Ishikawa (cell line): ENCODE results near the gene SLC34A1.

Source experiments
- CEBPB ChIP-seq: IDR thresholded peaks from 2 replicates; pipeline ENCODE4 v1.6.1; 2012
- CREB1 ChIP-seq: IDR thresholded peaks from 2 replicates; pipeline ENCODE4 v1.6.1; 2012; ENCODE audit warnings: low read depth
- EGR1 ChIP-seq: IDR thresholded peaks from 2 replicates; pipeline ENCODE4 v1.6.1; 2012
- EP300 ChIP-seq: IDR thresholded peaks from 2 replicates; pipeline ENCODE4 v1.6.1; 2012; ENCODE audit warnings: borderline replicate concordance
- FOXM1 ChIP-seq: IDR thresholded peaks from 2 replicates; pipeline ENCODE4 v1.6.1; 2012; ENCODE audit warnings: low read depth, borderline replicate concordance
- NFIC ChIP-seq: IDR thresholded peaks from 2 replicates; pipeline ENCODE4 v1.6.1; 2012
- RAD21 ChIP-seq: IDR thresholded peaks from 2 replicates; pipeline ENCODE4 v1.6.1; 2012; ENCODE audit warnings: low read depth
- REST ChIP-seq: IDR thresholded peaks from 2 replicates; pipeline ENCODE4 v1.6.1; 2012; ENCODE audit warnings: low read depth, mild to moderate bottlenecking
- TAF1 ChIP-seq: IDR thresholded peaks from 2 replicates; pipeline ENCODE4 v1.6.1; 2012; ENCODE audit warnings: low read depth, mild to moderate bottlenecking
- TCF12 ChIP-seq: IDR thresholded peaks from 2 replicates; pipeline ENCODE4 v1.6.1; 2012; ENCODE audit warnings: low read depth
- TEAD4 ChIP-seq: IDR thresholded peaks from 2 replicates; pipeline ENCODE4 v1.6.1; 2012
- USF1 ChIP-seq: IDR thresholded peaks from 2 replicates; pipeline ENCODE4 v1.6.1; 2012
- YY1 ChIP-seq: IDR thresholded peaks from 2 replicates; pipeline ENCODE4 v1.6.1; 2012; ENCODE audit warnings: low read depth
- ZBTB7A ChIP-seq: IDR thresholded peaks from 2 replicates; pipeline ENCODE4 v1.6.1; 2012; ENCODE audit warnings: low read depth
- TF ChIP-seq, protein P1 (sequence below): IDR thresholded peaks from 2 replicates; pipeline ENCODE4 v1.6.1; 2012

Gene SLC34A1

GRCh38 chr5:177403102-177403791, 19.0 kb downstream of the SLC34A1 start:
- TF ChIP-seq, protein P1, sequence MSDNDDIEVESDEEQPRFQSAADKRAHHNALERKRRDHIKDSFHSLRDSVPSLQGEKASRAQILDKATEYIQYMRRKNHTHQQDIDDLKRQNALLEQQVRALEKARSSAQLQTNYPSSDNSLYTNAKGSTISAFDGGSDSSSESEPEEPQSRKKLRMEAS, result peak; percentile 78
- TF ChIP-seq REST, result no peak
- TF ChIP-seq EP300, result no peak
- no peak for TF ChIP-seq RAD21
- no peak for TF ChIP-seq TEAD4
- peak; percentile 66; the same call in 1 of the 2 replicates for TF ChIP-seq ZBTB7A

DNA sequence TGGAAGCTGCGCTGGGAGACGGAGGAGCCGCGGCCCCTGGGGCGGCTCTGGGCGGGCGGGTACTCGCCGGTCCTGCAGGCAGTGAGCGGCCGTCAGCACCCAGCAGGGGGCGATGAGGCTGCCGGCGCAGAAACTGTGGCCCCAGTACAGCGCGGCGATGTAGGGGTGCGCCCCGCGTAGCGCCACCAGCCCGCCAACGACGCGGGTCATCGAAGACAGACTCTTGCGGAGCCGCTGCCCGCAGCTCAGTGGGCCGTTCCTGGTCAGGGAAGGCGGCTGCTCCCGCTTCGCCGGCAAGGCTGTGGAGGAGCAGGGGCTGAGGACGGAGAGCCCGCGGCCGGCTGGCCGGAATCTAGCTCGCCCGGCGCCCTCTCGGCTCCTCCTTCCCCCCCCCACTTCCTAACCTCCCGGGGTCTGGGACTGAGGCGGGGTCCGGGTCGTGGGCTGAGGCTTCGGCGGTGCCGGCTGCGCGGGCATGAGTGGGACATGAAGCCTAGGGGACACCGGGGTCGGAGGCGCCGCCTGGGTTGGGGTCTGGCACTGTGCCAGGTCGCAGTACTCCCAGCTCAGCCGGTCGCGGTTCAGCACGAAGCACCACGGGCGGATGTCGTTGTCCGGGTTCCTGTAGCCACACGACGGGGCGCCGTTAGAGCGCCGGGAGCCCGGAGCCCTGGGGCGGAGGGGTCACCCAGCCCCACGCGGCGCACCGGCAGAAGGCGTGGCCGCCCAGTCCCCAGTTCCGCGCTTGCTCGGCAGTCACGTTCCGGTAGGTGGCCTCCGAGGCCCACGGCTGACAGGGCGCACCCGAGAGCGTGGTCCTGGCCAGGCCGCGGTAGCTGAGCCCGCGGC, 19.8 kb downstream of the SLC34A1 start:
- TF ChIP-seq EP300 (peak; percentile 48; the same call in 1 of the 2 replicates), TCF12 (peak; percentile 45; the same call in 1 of the 2 replicates), USF1 (peak; percentile 1; the same call in 1 of the 2 replicates), YY1 (peak; percentile 64; the same call in 1 of the 2 replicates), NFIC (peak; percentile 95), FOXM1 (no peak), TEAD4 (no peak; the same call in 1 of the 2 replicates), TAF1 (peak; percentile 55; the same call in 1 of the 2 replicates), ZBTB7A (peak; percentile 15), RAD21 (peak; percentile 78)
- TF ChIP-seq, protein P1, result peak; percentile 80

DNA sequence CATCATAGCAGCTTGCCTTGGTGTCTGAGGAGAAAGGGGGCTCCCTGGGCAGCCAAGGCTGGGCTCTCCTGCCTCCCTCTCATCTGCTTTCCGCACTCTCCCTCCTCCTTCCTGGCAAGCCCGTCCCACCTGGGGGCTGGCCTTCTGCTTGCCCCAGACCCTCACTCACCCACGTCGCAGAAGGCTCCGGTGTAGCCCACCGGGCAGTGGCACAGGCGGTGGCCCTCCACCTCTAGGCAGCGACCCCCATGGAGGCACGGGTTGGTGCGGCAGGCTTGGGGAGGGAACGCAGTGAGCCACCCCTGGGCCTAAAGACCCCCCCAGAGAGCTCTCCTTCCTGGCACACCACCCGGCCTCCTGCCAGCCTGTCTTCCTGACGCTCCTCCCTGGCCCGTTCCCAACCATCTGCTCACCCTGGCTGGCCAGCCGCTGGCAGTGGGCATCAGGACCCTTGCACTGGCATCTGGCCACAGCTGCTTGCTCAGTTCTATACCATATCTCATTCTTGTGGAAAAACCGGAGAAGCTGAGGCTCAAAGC, 20.5 kb downstream of the SLC34A1 start:
- no peak for TF ChIP-seq TAF1
- TF ChIP-seq, protein P1, result no peak

DNA sequence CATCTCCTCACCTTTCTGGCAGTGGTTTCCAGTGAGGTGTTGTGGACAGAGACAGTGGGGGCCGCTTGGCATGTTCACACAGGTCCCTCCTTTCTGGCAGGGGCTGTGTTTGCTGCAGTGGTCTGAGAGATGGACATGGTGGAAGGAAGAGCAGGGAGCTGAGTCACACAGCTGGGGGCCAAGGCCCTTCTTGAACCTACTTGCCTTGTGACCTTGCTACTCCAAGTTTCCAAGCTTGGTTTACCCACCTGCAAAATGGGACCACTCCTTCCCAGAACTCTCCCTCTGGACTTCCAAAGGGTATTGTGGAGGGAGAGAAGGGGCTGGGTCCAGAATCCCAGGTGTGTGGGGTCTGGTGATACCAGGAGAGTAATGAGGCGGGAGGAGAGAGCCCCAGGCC, 21.1 kb downstream of the SLC34A1 start:
- TF ChIP-seq CREB1, result no peak
- TF ChIP-seq ZBTB7A, result no peak
- TF ChIP-seq TCF12, result no peak
- TF ChIP-seq, protein P1, result no peak
- no peak for TF ChIP-seq FOXM1
- TF ChIP-seq YY1, result no peak
- TF ChIP-seq REST, result no peak
- no peak for TF ChIP-seq EGR1

DNA sequence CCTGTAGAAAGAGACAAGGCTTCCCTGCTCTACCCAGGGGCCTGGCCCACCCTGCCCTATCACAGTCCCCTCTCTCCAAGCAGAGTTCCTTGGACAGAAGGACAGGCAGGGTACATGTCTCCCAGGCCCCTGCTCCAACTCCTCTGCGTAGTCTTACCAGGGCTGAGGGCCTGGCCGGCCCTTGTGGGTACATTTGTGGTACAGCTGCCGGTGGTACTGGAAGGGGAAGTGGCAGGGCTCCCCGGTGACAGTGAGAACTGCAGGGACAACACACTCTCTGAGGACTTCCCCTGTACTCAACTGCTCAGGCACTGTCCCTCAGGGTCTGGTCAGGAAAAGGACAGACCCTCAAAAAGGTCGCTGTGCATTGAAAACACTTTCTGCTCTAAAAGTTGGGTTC, 21.6 kb downstream of the SLC34A1 start:
- TF ChIP-seq TCF12, result no peak
- TF ChIP-seq FOXM1, result no peak
- no peak for TF ChIP-seq CREB1
- no peak for TF ChIP-seq REST
- TF ChIP-seq, protein P1, result no peak
- TF ChIP-seq EP300, result no peak
- TF ChIP-seq EGR1, result no peak
- TF ChIP-seq TAF1, result no peak
- no peak for TF ChIP-seq USF1
- TF ChIP-seq ZBTB7A, result no peak
- no peak for TF ChIP-seq CEBPB
- TF ChIP-seq NFIC, result no peak
- TF ChIP-seq TEAD4, result no peak
- no peak for TF ChIP-seq YY1
- TF ChIP-seq RAD21, result no peak
